HG03457 (cell line): ENCODE results near the gene SNCB.

Experiments used
- ATAC-seq: cut with Tn5 transposase; IDR thresholded peaks from one replicate; pipeline ENCODE4 v1.9.1; 2021; ENCODE audit warnings: moderate number of reproducible peaks; ENCODE audit not compliant: unreplicated experiment

The SNCB gene

DNA sequence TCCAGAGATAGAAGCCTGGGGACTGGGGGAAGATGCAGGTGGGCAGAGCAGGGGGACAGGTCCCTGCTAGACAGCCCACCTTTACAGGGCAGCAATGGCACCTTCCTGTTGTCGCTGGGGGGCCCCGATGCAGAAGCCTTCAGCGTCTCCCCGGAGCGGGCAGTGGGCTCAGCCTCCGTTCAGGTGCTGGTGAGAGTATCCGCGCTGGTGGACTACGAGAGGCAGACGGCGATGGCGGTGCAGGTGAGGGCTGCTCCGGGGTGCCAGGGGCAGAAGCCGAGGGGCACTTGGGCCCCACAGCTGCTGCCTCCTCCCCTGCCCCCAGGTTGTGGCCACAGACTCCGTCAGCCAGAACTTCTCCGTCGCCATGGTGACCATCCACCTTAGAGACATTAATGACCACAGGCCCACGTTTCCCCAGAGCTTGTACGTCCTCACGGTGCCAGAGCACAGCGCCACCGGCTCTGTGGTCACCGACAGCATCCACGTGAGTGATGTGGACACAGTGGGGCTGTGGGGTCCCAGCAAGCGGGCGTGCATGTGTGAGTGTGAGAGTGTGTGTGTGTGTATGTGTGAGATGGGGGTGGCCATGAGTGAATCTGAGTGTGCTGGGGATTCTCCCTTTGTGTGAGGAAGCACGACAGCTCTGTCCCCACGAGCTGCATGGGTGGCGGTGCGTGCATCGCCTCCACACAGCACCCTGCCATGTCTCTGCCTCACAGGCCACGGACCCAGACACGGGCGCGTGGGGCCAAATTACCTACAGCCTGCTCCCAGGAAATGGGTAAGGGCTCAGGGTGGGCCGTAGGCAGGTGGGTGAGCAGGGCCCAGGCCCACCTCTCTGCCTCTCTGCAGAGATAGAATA, 52.8 kb downstream of the SNCB start:
- ATAC-seq, result no peak

DNA sequence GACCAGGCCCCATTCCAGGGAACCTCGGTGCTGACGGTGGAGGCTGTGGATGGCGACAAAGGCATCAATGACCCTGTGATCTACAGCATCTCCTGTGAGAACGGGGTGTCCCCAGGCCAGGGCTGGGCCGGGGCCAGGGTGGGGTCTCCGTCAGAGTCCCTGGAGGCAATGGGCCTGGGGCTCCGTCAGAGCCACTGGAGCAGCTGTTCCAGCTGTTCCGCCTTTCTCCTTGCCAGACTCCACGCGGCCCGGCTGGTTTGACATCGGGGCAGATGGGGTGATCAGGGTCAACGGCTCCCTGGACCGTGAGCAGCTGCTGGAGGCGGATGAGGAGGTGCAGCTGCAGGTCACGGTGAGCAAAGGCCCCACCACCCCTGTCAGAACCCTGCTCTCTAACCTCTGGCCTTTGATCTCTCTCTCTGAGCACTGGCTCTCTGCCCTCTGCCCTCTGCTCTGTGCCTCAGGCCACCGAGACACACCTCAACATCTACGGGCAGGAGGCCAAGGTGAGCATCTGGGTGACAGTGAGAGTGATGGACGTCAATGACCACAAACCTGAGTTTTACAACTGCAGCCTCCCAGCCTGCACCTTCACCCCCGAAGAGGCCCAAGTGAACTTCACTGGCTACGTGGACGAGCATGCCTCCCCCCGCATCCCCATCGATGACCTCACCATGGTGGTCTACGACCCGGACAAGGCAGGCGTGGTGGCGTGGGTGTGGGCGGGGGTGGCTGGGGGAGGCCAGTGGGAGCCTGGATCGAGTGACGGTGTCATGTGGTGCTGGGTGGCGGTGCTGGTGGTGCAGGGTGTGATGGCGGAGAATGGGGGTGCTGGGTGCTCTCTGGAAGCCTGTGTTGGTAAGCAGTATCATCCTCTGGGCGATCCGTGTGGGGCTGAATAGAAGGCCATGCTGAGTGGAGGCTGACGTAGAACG, 54.6 kb downstream of the SNCB start:
- ATAC-seq, result no peak

DNA sequence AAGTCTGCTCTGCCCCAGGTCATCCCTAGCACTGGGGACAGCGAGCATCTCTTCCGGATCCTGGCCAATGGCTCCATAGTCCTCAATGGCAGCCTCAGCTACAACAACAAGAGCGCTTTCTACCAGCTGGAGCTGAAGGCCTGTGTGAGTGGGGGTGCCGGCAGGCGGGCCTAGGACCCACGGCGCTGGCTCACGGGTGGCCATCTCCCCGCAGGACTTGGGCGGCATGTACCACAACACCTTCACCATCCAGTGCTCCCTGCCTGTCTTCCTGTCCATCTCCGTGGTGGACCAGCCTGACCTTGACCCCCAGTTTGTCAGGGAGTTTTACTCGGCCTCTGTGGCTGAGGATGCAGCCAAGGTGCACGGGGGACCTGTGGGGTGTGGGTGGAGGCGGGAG, 55.3 kb downstream of the SNCB start:
- ATAC-seq, result no peak

DNA sequence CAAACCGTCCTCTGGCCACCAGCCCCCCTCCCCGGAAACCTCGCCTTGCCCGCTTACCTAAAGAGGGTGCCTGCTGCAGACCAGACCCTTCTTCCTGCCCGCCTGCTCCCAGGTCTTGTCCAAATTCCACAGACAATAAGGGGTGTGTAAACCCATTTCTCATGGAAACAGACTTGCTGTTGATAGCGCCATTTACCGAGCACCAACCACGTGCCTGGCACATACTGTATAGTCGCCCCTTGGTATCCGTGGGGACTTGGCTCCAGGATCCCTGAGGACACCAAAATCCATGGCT, 56.1 kb downstream of the SNCB start:
- no peak for ATAC-seq

DNA sequence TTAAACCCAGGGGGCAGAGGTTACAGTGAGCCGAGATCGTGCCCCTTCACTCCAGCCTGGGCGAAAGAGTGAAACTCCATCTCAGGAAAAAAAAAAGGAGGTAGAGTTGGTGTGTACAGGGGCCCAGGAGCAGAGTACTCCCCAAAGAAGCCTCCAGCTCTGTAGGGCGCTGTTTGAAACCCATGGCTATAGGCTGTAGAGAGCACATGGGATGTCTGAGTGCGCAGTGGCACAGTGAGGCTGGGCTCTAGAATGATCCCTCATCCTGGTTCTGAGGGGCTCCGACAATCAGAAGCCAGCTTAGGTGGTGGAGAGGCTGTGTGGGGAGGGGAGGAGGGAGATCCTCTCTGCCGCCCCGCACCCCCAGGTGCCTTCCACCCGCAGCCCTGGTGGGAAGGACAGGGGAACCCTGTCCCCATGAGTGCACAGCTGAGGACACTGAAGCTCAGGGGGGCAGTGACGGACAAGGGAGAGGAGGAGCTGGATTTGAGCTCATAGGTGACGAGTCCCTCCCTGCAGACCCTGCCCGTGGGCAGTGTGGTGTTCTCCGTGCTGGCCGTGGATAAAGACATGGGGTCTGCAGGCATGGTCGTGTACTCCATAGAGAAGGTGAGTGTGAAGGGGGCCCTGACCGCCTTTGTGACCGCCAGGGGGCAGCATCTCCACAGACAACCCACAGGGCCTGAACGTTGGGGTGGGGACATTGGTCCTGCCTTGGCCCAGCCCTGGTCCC, 56.6 kb downstream of the SNCB start:
- ATAC-seq, result peak; percentile 67
